Iris pigment epithelial cell (primary cell): ENCODE measurements around the gene USP3.

Experiments used
- DNase-seq: peaks from one replicate; pipeline ENCODE4 v3.0.0-alpha.2; 2011; ENCODE audit warnings: low read depth

USP3 gene

DNA sequence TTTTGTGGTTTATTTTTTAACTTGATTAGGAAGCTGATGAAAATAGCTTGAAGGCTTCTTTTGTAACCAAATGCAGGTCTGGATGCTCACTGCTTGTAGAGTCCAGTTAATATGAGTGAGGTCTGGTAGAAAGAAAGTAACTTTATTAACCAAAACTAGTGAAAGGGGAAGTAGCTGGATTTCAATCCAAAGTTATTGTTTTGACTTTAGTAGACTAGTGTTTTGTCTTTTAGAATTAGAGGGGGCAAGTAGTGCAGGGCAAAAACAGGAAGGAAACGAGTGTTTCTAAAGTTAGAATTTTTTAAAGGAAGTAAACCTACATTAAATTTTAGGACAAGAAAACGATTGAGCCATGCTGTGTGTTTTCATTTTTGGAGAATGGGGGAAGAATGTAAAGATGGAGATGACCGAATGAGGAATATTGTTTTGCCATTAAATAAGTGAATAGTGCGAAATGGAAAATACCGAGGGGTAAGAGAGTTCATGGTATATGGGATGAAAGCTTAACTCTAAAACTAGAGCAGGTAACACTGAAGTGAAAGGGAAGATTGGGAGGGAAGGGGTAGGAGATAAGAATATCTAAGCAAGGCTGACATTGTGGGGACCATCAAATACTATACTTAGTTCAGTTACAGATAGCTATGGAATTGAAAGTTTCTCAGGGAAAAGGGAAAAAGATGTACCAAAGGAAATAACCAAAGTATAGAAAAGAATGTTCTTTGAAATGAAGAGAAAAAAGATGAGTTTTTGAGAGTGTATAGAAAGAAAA lies 40.0 kb downstream of the USP3 start:
- no peak for DNase-seq

DNA sequence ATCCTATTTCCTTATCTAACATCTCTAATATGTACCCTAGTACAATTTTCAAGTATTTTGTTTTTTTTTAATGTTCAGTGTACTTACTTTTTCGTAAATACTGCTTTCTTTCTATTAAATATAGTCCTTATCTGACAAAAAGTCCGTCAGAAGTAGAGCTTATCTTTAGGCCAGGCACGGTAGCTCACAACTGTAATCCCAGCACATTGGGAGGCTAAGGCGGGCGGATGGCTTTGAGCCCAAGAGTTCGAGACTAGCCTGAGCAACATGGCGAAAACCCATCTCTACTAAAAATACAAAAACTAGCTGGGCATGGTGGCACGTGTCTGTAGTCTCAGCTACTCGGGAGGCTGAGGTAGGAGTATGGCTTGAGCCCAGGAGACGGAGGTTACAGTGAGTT lies 41.1 kb downstream of the USP3 start:
- DNase-seq, result no peak

DNA sequence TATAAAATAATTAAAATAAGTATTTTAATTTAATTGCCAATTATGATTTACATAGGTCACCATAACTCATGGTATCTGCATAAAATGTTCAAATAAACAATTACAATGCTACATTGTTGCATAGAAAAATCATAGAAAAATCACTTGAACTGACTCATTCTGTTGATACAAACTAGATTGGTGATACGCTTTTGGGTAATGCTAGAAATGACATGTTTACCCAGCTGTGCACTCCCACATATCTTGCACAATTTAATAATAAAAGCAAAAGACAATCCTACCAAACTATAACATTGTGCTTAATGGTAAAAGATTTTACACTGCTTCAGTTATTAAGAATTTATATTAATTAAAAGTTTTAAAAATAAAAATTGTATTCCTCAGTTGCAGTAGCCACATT lies 47.0 kb downstream of the USP3 start:
- peak; percentile 80 for DNase-seq

DNA sequence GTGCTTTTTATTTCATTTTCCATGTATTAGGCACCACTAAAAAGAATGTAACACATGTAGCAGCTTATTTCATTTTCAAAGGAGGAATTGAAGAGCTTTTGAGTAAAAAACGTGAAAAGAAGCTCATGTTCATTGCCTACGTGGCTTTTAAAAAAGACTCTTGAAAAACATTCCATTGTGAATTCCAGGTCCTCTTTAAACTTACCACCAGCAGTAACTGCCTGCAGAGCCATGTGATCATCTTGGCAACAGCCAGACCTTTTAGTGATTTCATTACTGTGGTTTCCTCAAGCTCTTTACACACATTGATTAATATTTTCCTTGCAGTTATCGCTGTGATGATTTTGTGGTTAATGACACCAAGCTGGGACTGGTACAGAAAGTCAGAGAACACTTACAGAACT lies 49.0 kb downstream of the USP3 start:
- DNase-seq, result peak; percentile 99

DNA sequence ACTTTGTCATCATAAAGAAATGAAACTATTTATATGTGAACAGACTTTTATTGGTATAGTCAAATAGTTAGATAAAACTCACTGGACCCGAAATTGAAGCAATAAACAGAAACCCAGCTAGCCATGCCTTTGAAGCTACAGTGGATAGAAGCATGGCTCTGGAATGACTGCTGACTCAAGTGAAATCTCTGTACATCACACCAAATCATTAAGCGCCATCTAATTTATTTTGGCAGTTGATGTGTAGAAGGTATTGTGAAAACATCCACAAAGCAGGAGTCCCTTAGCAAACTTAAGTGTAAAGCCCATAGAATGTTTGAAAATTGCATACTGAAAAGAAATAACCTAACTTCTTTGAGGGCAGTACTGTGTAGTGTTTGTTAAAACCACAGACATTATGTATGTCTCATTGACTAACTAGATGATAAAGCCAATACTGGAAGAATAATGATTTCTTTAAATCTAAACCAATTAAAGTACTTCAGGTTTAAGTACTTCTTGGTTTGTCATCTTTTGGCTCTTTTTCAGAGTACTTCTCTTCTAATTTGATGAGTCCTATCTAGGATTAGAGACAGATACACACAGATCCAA lies 50.0 kb downstream of the USP3 start:
- DNase-seq, result peak; percentile 47

DNA sequence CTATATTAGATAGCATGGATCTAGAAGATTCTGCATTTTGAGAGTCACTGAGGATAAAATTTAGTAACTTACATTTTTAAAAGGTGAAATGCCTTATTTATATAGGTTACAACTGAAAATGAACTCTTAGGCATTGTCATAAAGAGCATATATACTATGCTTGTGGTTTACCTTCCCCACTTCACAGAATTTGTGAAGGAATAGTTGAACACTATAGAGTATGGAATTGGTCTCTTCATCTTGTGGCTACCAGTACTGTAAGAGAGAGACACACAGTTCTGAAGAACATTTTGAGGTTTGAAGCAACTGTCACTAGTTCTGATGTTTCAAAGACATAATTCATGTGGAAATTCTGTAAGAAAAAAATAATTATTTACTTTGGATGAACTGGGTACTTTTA lies 51.1 kb downstream of the USP3 start:
- DNase-seq, result no peak

DNA sequence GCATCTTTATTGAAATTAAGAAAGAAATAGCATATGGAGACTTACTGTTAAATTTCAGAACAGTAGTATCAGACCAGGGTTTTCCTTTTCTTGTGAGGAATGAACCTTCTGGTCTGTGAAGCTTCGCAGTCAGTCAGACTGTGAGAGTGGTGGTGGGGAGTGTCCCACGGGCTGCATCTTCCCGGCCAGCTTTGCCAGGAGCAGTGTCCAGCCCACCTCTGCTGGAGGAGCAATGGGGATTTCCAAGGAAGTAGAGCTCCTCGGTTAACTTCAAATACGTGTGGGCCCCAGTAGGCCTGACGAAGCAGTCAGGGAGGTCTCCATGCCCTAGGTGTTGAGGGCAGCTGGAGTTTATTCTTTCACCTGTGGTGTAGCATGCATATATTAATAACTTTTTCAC lies 51.9 kb downstream of the USP3 start:
- no peak for DNase-seq

DNA sequence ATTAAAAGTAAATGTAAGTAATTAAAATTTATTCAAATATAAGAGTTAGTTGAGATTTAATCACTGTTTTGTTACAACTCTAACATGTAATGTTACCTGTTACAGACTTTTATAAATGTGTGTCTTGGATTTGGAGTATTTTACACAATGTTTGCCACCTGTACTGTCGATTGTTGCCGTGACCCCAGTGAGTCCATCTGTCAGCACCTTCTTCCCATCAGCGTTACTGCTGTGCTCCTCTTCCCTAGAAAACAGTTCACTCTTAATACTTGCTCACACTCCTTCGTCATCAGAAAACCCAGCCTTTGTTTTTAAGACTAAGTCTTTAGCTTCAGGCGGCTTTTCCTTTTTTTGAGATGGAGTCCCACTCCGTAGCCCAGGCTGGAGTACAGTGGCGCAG lies 52.3 kb downstream of the USP3 start:
- no peak for DNase-seq

DNA sequence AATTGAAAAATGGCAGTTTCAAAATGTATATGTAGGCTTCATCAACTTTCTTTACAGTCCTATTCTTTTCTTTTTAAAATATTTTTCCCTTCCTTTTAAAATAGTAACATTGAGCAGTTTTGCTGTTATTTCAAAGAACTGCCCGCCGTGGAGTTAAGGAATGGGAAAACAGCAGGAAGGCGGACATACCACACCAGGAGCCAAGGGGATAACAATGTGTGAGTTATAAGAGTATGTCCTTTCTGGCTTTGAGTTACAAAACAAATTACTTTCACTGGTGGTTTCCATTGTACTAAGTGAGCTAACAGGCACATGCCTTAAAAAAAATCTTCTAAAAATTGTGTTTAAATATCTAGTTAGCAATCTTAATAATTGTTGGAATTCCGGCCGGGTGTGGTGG lies 55.4 kb downstream of the USP3 start:
- no peak for DNase-seq

DNA sequence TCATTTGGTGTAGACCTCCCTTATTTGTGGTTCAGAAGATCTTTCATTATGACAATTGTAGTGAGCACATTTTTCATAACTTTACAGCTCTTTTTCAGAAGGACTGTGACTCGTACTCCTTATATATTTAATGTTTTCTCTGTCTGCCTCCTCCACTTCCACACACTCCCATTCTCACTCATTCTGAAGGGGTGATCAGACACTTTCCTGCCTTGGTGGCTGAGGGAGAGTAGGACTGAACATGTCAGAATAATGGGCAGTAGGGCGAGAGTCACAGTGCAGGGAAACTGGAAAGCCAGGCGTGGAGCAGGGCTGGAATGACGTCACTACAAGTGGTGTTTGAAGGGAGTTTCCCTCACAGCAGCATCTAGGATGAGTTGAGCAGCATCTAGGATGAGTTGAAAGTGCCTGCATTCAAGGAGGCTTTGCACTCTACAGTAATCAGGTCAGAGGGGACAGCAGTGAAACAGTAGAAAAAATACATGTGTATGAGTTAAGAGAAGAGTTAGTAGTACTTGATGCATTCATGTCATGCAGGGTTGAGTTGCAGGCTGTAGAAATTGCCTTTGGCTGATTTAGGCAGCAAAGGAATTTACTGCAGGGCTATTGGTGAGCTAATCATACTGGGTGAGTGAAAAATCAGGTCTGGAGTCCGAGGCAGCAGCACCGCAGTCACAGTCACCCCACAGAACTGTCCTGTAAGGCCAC lies 56.5 kb downstream of the USP3 start:
- no peak for DNase-seq

DNA sequence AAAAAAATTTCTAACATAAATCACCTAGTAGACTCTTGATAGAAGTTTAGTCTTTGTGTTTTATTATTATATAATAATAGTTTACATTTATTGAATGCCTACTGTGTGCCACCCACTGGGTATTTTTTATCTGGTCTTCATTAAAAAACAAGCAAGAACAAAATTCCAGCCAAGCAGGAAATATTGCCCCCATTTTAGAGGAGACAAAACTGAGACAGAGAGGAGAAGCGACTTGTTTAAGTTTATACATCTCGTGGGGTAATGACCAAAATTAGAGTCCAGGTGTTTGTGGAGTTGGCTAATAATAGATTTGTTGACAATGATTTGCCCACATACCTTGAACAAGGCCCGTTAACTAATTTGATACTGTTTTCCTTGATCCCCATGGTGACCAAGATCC lies 59.7 kb downstream of the USP3 start:
- no peak for DNase-seq

DNA sequence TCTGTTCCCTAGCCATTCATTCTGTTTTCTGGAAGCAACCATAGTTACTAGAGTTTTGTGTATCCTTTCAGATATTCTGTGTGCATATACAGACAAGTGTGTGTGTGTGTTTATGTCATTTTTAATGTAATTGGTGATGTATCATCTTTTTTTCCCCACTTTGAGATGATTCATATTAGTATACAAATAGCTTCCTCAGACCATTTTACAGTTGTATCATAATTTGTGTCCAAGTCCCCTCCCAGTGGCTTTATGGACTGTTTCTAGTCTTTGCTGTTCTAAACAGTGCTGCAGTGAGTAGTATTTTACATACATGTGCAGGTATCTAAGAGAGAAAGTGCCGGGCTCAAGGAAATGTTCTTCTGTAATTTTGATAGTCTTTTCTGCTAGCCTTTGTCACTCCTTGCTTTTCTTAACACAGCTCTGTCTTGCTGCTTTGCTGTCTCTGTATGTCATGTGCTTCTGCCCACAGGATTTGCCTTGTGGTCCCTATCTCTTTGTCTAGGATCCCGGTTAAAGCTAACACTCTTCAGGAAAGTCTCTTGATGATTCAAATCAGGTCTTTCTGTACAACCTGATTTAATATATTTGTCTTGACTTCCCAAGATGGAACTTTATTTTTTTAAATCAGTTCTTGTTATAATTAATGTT lies 61.3 kb downstream of the USP3 start:
- peak; percentile 11 for DNase-seq

DNA sequence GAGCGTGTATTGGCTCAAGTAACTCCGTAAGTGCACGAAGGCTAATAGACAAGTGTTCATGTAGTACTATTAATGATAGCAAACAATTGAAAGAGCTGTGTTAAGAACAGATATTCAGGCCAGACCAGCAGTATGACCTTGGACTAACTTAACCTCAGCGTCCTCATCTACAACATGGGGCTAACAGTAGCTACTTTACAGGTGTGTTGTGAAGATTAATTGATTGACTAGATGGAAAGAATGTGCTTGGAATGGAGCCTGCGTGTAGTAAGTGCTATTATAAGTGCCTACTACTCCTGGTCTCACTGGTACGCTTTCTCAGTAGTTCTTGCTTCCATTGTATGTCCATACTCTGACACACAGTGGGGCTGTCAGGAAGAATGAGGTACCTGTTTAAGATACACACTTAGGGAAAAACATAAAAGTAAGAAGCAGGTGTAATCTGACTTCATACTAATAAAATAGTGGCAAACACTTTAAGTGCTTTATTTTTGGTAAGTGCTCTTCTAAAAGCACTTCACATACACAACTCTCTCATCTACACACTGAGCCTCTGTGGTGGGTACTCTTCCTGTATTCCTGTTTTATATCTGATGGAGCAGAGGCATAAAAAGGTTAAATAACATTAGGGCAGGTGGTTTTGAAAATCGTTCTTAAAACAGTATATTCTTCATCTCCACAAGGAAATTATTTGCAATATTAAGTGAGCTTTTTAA lies 68.5 kb downstream of the USP3 start:
- DNase-seq, result no peak

DNA sequence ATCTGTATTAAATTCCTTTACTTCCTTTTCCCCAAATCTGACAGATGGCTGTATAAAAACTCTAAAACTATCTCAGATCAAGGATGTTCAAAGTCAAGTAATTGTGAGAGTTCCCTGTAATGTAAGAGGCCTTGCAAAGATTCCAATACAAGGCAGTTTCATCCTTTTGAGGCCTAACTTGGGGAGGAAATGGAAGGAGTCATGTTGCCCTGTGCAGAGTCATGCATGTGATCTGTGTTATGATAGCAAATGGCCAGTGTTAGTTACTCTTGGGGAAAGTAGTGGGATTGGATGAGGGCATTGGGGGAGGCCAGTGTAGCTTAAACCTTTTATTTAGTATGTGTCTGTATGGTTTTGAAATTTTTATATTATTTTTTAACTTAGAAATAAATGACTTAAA lies 69.1 kb downstream of the USP3 start:
- peak; percentile 53 for DNase-seq

DNA sequence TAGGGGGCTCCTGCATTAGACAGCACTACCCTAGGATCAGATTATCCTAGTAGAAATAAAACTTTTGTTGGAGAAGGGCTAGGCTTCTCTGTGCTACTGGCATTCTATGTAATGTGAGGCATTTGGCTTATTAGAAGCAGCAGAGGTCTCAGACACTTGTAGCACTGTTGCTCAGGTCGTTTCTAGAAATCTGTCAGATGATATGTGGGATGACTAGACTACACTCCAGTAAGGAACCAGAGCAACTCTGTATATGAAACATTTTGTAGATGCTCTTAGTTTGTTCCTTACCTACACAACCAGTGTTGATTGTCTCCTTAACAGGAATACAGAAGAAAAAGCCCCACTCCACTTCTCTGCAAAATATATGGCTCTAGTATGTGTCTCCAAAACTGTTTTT lies 70.9 kb downstream of the USP3 start:
- no peak for DNase-seq

DNA sequence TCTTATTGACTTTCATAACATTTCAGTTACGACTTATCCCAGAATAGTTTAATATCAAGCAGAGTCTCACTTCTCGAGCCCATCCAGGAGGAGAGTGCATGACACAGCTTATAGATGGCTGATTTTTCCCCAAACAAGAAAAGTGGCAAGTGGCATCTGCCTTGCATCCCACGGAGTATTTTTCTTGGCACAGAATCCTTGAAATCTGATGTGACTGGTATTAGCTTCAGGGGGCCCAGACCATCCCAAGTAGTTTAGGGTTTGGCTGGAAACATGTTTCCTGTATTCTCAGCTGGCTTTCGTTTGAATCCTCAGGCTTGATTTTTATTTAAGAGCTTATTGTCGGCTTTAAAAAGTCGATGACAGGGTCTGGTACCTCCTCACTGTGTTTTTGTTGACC lies 72.0 kb downstream of the USP3 start:
- DNase-seq, result no peak

DNA sequence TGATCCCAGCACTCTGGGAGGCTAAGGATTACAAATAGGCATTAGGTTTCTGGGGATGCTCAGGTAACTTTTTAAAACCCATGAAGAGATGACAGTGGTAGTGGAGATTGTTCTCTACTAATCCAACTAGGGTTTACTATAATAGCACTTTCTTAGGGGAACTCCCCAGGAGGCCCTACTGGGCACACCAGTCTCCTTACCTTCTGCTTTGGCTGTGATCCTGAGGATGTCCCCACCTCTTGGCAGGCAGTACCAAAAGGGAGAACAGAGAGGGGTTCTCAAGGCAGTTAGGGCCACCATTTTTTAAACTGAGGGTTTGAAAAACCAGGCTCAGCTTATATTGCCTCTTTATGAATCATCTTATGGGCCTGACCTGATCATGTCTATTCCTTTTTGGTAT lies 77.8 kb downstream of the USP3 start:
- DNase-seq, result no peak

DNA sequence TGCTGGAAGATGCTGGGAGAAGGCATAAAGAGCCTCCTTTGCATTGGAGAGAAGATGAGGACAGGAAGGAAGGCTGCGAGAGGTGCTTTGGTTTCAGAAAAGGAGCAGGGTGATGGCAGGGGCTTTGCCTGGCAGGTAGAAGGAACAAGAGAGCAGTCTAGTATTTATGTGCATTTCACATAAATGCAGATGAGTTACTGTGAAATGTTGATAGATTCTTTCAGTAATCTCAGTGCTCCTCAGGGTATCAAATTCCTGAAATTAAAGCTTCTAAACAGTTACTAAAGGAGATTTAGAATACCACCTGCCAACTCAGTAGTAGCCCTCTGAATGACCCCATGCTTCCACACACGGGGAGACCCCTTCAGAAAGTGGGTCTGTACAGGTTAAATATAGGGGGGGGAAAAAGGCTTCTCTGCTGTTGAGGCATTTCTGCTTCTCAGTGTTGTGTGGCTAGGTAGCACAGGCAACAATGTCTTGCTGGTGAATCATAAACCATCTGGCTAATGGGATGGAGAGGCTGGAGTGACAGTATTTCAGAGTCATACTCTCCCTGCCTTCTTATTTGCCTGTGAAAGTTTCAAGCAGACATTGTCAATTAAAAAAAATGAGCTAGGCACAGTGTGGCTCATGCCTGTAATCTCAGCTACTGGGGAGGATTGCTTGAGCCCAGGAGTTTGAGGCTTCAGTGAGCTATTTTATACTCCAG lies 78.5 kb downstream of the USP3 start:
- DNase-seq, result peak; percentile 91

DNA sequence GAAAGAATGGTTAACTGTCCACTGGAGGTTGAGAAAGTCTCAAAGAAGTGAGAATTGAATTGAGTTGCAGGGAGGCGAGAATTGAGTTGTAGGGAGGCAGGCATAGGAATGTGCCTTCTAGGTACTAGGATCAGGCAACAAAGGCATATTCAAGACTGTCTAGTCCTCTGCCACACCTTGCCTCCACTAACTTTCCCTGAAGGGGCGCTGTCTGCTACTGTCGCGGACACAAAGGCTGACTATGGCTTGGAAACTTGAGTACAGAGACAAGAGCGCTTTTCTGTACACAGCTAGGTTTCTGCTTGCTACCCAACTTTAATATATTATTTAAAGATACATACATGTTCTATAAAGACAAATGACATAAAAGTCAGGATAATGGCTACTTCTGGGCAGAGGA lies 82.4 kb downstream of the USP3 start:
- no peak for DNase-seq

DNA sequence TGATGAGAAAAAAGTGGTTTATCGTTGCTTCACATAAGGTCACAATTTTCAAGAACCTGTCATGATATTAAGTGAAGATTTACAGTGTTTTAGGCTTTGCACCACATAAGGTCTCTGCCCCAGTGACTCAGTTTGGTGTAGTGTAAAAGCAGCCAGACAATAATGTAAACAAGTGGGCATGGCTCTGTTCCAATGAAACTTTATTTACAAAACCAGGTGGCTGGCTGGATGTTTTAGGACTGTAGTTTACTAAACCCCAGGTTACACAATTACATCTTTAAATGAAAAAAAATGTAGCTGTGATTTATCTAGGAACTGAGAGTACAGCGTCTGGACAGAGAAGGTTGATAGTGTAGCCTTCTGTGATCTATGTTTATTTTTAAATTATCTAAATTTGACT lies 83.1 kb downstream of the USP3 start:
- peak; percentile 50 for DNase-seq

DNA sequence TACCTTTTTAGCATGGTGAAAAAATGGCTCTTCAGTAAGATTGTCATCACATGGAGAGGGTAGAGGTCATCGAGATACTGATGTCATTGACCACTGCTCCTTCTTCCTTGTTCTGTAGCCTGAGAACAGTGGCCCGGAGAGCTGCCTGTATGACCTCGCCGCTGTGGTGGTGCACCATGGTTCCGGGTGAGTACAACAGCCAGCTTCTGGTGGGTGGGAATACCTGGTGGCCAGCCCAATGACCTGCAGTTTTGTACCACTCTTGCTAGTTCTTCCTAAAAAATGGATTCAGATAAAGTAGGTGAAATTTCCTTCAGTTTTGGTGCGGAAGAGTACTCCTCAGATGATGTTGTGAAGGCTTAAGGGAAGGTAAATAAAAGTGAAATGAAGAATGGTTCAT lies 84.4 kb downstream of the USP3 start:
- no peak for DNase-seq
